ENCODE results near the gene CUL3. TPM values are rescaled to one million over a fixed set of nuclear protein-coding genes. Genes with fewer than 3 reads are reported as not detected.

CUL3 gene
- total RNA-seq, 2 experiments from 2014 or later, result 50.6 to 155 TPM

DNA sequence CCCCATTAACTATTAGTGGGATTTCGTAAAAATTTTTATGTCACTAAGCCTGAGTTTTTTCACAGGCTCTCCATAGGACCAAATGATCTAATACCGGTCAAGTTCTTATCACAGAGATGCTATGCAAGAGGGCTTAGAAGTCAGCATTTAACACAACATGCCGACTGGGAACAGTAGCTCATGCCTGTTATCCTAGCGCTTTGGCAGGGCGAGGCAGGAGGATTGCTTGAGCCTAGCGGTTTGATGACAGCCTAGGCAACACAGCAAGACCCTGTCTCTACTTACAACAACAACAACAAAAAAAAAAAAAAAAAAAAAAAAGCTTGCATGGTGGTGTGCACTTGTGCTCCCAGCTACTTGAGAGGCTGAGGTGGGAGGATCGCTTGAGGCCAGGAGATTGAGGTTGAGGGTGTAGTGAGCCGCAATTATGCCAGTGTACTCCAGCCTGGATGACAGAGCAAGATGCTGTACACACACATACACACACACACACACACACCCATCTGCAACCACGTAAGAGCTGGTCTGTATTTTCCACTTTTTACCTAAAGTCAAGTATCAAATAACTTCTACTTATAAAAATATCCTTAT is 115.7 kb downstream of the CUL3 start:
- no peaks in the 10 kb centered on the region for H3K9me2 ChIP-seq (ENCODE audit: insufficient read depth, low read length)
- H4K20me1 ChIP-seq (ENCODE audit: insufficient read depth, low read length), result no peaks in the 10 kb centered on the region
- CTCF ChIA-PET (ENCODE audit: unreplicated experiment), result no interaction called here
- intact Hi-C loops (cut with micrococcal nuclease; ENCODE audit: unreplicated experiment), result no loop called here
- DNase-seq (ENCODE audit: low spot score), result no peak
- TF ChIP-seq, protein P1, sequence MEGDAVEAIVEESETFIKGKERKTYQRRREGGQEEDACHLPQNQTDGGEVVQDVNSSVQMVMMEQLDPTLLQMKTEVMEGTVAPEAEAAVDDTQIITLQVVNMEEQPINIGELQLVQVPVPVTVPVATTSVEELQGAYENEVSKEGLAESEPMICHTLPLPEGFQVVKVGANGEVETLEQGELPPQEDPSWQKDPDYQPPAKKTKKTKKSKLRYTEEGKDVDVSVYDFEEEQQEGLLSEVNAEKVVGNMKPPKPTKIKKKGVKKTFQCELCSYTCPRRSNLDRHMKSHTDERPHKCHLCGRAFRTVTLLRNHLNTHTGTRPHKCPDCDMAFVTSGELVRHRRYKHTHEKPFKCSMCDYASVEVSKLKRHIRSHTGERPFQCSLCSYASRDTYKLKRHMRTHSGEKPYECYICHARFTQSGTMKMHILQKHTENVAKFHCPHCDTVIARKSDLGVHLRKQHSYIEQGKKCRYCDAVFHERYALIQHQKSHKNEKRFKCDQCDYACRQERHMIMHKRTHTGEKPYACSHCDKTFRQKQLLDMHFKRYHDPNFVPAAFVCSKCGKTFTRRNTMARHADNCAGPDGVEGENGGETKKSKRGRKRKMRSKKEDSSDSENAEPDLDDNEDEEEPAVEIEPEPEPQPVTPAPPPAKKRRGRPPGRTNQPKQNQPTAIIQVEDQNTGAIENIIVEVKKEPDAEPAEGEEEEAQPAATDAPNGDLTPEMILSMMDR (conservative IDR thresholded peaks at IDR 0.05; ENCODE audit: low read length), result no peak
- TF ChIP-seq EZH2phosphoT487 (IDR thresholded peaks at IDR 0.05; ENCODE audit: borderline replicate concordance, low read depth, low read length), result no peak
- POLR2A ChIA-PET, result interaction anchor here (0.5 to 1.2 kb wide), 11 partner anchors 13 to 1623 kb away, joined by 3 to 9 read pairs (median 5); no protein-coding TSS in a partner anchor
- H3K4me1 ChIP-seq (ENCODE audit: insufficient read depth, low read length, poor library complexity, severe bottlenecking), result no peaks in the 10 kb centered on the region
- TSS peak; percentile 7 for BruUV-seq (replicated peaks)
- H3K4me3 ChIP-seq (ENCODE audit: low read depth, low read length, poor library complexity, severe bottlenecking), result no peak overlapping the region
- no peak overlapping the region for H2AFZ ChIP-seq (ENCODE audit: low read length)
- no peaks in the 10 kb centered on the region for H3K9me3 ChIP-seq (ENCODE audit: low read length)
- H3K4me2 ChIP-seq (ENCODE audit: low read length), result no peak overlapping the region
- H3K36me3 ChIP-seq (ENCODE audit: insufficient read depth, low read length), result peaks cover 29% of the 10 kb centered on the region
- no peak overlapping the region for H3K27ac ChIP-seq (ENCODE audit: low read depth, low read length, poor library complexity, severe bottlenecking)
- no peaks in the 10 kb centered on the region for H3K79me2 ChIP-seq (ENCODE audit: insufficient read depth, low read depth, low read length)

DNA sequence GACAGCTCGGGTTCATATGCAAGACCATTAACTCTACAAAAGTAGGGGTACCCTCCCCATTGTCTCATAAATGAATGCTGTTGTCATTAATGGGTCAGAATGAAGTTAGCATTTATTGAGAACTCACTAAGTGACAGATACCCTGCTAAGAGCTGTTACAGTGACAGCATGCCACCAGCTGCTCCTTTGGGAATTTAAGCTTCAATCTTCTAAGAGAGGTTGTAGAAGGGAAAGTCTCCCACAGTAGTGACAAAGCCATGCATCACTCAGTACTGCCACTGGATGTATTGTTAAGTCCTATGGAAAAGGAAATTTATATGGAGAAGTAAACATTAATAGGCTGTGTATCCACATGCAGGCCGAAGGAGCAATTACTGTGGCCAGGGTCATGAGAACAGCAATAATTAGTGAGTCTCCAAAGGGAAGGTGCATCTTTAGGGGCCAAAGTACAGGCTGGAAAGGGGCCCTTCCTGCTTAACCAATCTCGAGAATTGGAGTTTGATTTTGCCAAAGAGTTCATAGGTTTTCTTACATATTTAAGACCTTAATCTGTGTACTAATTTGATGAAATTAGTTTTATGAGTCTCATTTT is 118.8 kb downstream of the CUL3 start:
- BruUV-seq (replicated peaks), result no TSS peak

More for the DNA sequence above, 118.8 kb downstream of the CUL3 start:
- Histone ChIP-seq H4K20me1 (ENCODE audit: insufficient read depth, low read length) (no peaks in the 10 kb centered on the region), H3K4me3 (ENCODE audit: low read depth, low read length, poor library complexity, severe bottlenecking) (no peak overlapping the region), H3K79me2 (ENCODE audit: insufficient read depth, low read depth, low read length) (no peaks in the 10 kb centered on the region), H2AFZ (ENCODE audit: low read length) (no peak overlapping the region), H3K9me3 (ENCODE audit: low read length) (peaks cover 12% of the 10 kb centered on the region; the same call in 1 of the 2 replicates), H3K36me3 (ENCODE audit: insufficient read depth, low read length) (no peaks in the 10 kb centered on the region), H3K9me2 (ENCODE audit: insufficient read depth, low read length) (no peaks in the 10 kb centered on the region), H3K27ac (ENCODE audit: low read depth, low read length, poor library complexity, severe bottlenecking) (no peak overlapping the region), H3K4me2 (ENCODE audit: low read length) (no peak overlapping the region), H3K4me1 (ENCODE audit: insufficient read depth, low read length, poor library complexity, severe bottlenecking) (no peaks in the 10 kb centered on the region)
- no peak for DNase-seq (ENCODE audit: low spot score)
- intact Hi-C loops (cut with micrococcal nuclease; ENCODE audit: unreplicated experiment), result no loop called here
- TF ChIP-seq, protein P1 (conservative IDR thresholded peaks at IDR 0.05; ENCODE audit: low read length), result no peak
- no peak for TF ChIP-seq EZH2phosphoT487 (IDR thresholded peaks at IDR 0.05; ENCODE audit: borderline replicate concordance, low read depth, low read length)
- CTCF ChIA-PET (ENCODE audit: unreplicated experiment), result no interaction called here
- POLR2A ChIA-PET, result interaction anchor here (0.6 to 0.9 kb wide), 2 partner anchors 57 to 84 kb away, joined by 4 read pairs; no protein-coding TSS in a partner anchor
